ENCODE data around the gene MLIP. TPM values are rescaled to one million over a fixed set of nuclear protein-coding genes. Genes with fewer than 3 reads are reported as not detected.

MLIP gene
- total and polyA plus RNA-seq, 2 of the 8 experiments (the other 6 are each of a cell fraction or from before 2014, with no cell fraction given) = not detected

- no peaks in the 10 kb centered on the region for H3K27me3 ChIP-seq (replicated peaks in 1 of 4; ENCODE audit: control insufficient read depth in 3 of 4, extremely low read depth in 1 of 4, insufficient read depth in 3 of 4, low read length in 3 of 4)
- ChIA-PET CTCF (ENCODE audit: partially characterized antibody) (no interaction called here), POLR2A (ENCODE audit: partially characterized antibody) (no interaction called here)
- H3K4ac ChIP-seq (replicated peaks; ENCODE audit: insufficient read length, low read depth, low read length) = no peak overlapping the region
- no peak overlapping the region for H2BK120ac ChIP-seq (replicated peaks; ENCODE audit: low read depth, low read length)
- H2BK20ac ChIP-seq (ENCODE audit: low read length) = no peak overlapping the region
- H3K79me2 ChIP-seq (ENCODE audit: control insufficient read depth in 1 of 2, insufficient read depth in 2 of 2, low read length in 2 of 2) = no peaks in the 10 kb centered on the region
- H4K91ac ChIP-seq (replicated peaks; ENCODE audit: insufficient read length, low read length) = no peak overlapping the region
- H3K79me1 ChIP-seq (ENCODE audit: low read depth, low read length) = no peaks in the 10 kb centered on the region
- H4K20me1 ChIP-seq (replicated peaks in 1 of 2; ENCODE audit: control insufficient read depth in 1 of 2, insufficient read depth in 2 of 2, low read length in 2 of 2) = no peaks in the 10 kb centered on the region
- no peak overlapping the region for H2BK5ac ChIP-seq (ENCODE audit: low read depth, low read length)
- H3K9ac ChIP-seq (replicated peaks in 1 of 4; ENCODE audit: extremely low read depth in 1 of 4, low read depth in 3 of 4, low read length in 3 of 4) = no peak overlapping the region
- H2AFZ ChIP-seq (ENCODE audit: low read length) = no peak overlapping the region
- no peak overlapping the region for H3K4me2 ChIP-seq (ENCODE audit: insufficient read depth in 1 of 2, low read depth in 2 of 2, low read length in 2 of 2)
- no peak for TF ChIP-seq SIN3A (conservative IDR thresholded peaks at IDR 0.05 in 1 of 2, IDR thresholded peaks at IDR 0.05 in 1 of 2; ENCODE audit: low read depth in 1 of 2, low read length in 2 of 2)
- no peak for TF ChIP-seq RNF2 (IDR thresholded peaks at IDR 0.05; ENCODE audit: borderline replicate concordance, low read depth, low read length, missing control alignments, poor library complexity, severe bottlenecking)
- TF ChIP-seq PHF8 (conservative IDR thresholded peaks at IDR 0.05; ENCODE audit: low read depth, low read length) = no peak
- TF ChIP-seq KDM1A (IDR thresholded peaks at IDR 0.05; ENCODE audit: borderline replicate concordance, low read length) = no peak
- no peak for TF ChIP-seq EGR1 (IDR thresholded peaks at IDR 0.05; ENCODE audit: borderline replicate concordance, low read depth, low read length)
- no peak for TF ChIP-seq FOSL1 (IDR thresholded peaks at IDR 0.05; ENCODE audit: insufficient read depth, low read depth, low read length)
- no peak for TF ChIP-seq SIRT6 (IDR thresholded peaks at IDR 0.05; ENCODE audit: low read length)
- no peak for TF ChIP-seq SIX5 (IDR thresholded peaks at IDR 0.05; ENCODE audit: low read depth, low read length)
- TF ChIP-seq GABPA (IDR thresholded peaks at IDR 0.05; ENCODE audit: borderline replicate concordance, insufficient read depth, low read length) = no peak
- TF ChIP-seq HDAC6 (IDR thresholded peaks at IDR 0.05; ENCODE audit: low read depth, low read length) = no peak
- TF ChIP-seq RXRA (IDR thresholded peaks at IDR 0.05; ENCODE audit: insufficient read depth, low read depth, low read length) = no peak
- no peak for TF ChIP-seq HDAC2 (IDR thresholded peaks at IDR 0.05; ENCODE audit: borderline replicate concordance in 1 of 2, low read depth in 2 of 2, low read length in 2 of 2)
- no peak for TF ChIP-seq KDM5A (IDR thresholded peaks at IDR 0.05; ENCODE audit: low read length)
- DNase-seq (ENCODE audit: low read depth in 1 of 2, low spot score in 2 of 2) = no peak
- no peak overlapping the region for H3K18ac ChIP-seq (ENCODE audit: extremely low read depth, low read length)
- H3K56ac ChIP-seq (replicated peaks; ENCODE audit: insufficient read length, low read depth, low read length) = no peak overlapping the region
- no peak overlapping the region for H2BK15ac ChIP-seq (ENCODE audit: low read length)
- H3K27ac ChIP-seq (ENCODE audit: low read depth, low read length) = no peak overlapping the region
- H4K8ac ChIP-seq (ENCODE audit: extremely low read depth, insufficient read depth, low read length) = no peak overlapping the region
- H4K5ac ChIP-seq (ENCODE audit: insufficient read length, low read depth, low read length) = no peak overlapping the region
- H3K14ac ChIP-seq (ENCODE audit: insufficient read length) = no peak overlapping the region
- 90% methylated on average over 2 of the region's 2 CpGs; no CpG with 5 or more reads in 1 of the 2 experiments for WGBS, 2 experiments (ENCODE audit: extremely low coverage in 1 of 2, insufficient coverage in 1 of 2, insufficient read length in 1 of 2, insufficient replicate concordance in 2 of 2, low coverage in 1 of 2, low lambda C conversion rate in 2 of 2, missing lambda C conversion rate in 1 of 2)
- no peaks in the 10 kb centered on the region for H3K23me2 ChIP-seq (ENCODE audit: low read depth, low read length)
- H3K23ac ChIP-seq (ENCODE audit: insufficient read length) = no peak overlapping the region
- H2AK5ac ChIP-seq (ENCODE audit: low read depth, low read length) = no peak overlapping the region
- FAIRE-seq = no peak
- no peaks in the 10 kb centered on the region for H3K36me3 ChIP-seq (ENCODE audit: control insufficient read depth in 2 of 4, insufficient read depth in 4 of 4, low read length in 3 of 4)
- no peak overlapping the region for H3K4me3 ChIP-seq (ENCODE audit: extremely low read depth in 1 of 4, insufficient read depth in 2 of 4, low read depth in 3 of 4, low read length in 4 of 4)
- H3K9me3 ChIP-seq (ENCODE audit: insufficient read depth in 2 of 2, low read depth in 1 of 2, low read length in 1 of 2) = no peaks in the 10 kb centered on the region
- peaks cover 0 to 4% (median 1%) of the 10 kb centered on the region in 4 experiments; a peak in 2 of 7 replicates for H3K4me1 ChIP-seq (replicated peaks in 1 of 4; ENCODE audit: control insufficient read depth in 3 of 4, insufficient read depth in 4 of 4, low read length in 3 of 4)
- H2BK12ac ChIP-seq (ENCODE audit: low read depth, low read length) = no peak overlapping the region
Observed at GRCh38 chr6:54188846-54189245, 77.6 kb downstream of the MLIP start.
